ENCODE data around the gene TBC1D16. TPM values are rescaled to one million over a fixed set of nuclear protein-coding genes. Genes with fewer than 3 reads are reported as not detected.

TBC1D16 gene
- total and polyA plus RNA-seq, 2 donors (not counting 1 experiment from before 2014, with no cell fraction given), result 0.82 to 2.7 TPM

- WGBS (ENCODE audit: insufficient coverage), result 93% methylated on average over 20 of the region's 28 CpGs
- H3K9ac ChIP-seq (ENCODE audit: low read length), result no peak overlapping the region
- peaks cover 38 to 56% of the 10 kb centered on the region in 2 donors for H3K4me1 ChIP-seq (ENCODE audit: control insufficient read depth in 2 of 2, insufficient read depth in 2 of 2, low read length in 2 of 2)
- peaks cover 0 to 6% (median 0%) of the 10 kb centered on the region in 4 experiments for H3K27me3 ChIP-seq (replicated peaks in 1 of 4; ENCODE audit: control extremely low read depth in 1 of 4, control insufficient read depth in 3 of 4, insufficient read depth in 4 of 4, low read length in 3 of 4)
- no peak for DNase-seq
- intact Hi-C loops (cut with micrococcal nuclease), result no loop called here
- no peak overlapping the region for H3K27ac ChIP-seq (ENCODE audit: low read length in 2 of 2)
- H2AFZ ChIP-seq (ENCODE audit: insufficient read depth, low read depth, low read length, poor library complexity, severe bottlenecking), result no peak overlapping the region
- H3K9me3 ChIP-seq (ENCODE audit: control extremely low read depth in 1 of 3, control insufficient read depth in 2 of 3, insufficient read depth in 1 of 3, low read length in 2 of 3), result peaks cover 0 to 12% (median 0%) of the 10 kb centered on the region in 3 donors
- ChIA-PET CTCF (no interaction called here), POLR2A (interaction anchor here (1.4 kb wide), 1 partner anchor 52 kb away, joined by 4 read pairs; no protein-coding TSS in a partner anchor)
- no peak overlapping the region for H3K4me3 Mint-ChIP-seq
- H3K27ac Mint-ChIP-seq, result peak overlapping the region; percentile 26
- no peaks in the 10 kb centered on the region for H3K9me3 Mint-ChIP-seq (ENCODE audit: insufficient read depth)
- no peak overlapping the region for H3K4me2 ChIP-seq (replicated peaks; ENCODE audit: low read depth, low read length, poor library complexity, severe bottlenecking)
- H3K36me3 ChIP-seq (replicated peaks in 1 of 2; ENCODE audit: control extremely low read depth in 1 of 2, control insufficient read depth in 1 of 2, extremely low read depth in 1 of 2, insufficient read depth in 2 of 2, low read length in 1 of 2), result no peaks in the 10 kb centered on the region
- H3K4me3 ChIP-seq (ENCODE audit: control extremely low read depth in 1 of 5, extremely low read depth in 1 of 5, insufficient read depth in 1 of 5, low read depth in 2 of 5, low read length in 4 of 5), result no peak overlapping the region
- ATAC-seq (ENCODE audit: low read depth), result no peak
- H3K4me1 Mint-ChIP-seq, result peaks cover 55% of the 10 kb centered on the region
- H4K20me1 ChIP-seq (ENCODE audit: control insufficient read depth, insufficient read depth, low read length, poor library complexity, severe bottlenecking), result no peaks in the 10 kb centered on the region
- H3K27me3 Mint-ChIP-seq, result no peaks in the 10 kb centered on the region
- TF ChIP-seq EZH2 (IDR thresholded peaks at IDR 0.05; ENCODE audit: borderline replicate concordance, insufficient read depth, low read depth, low read length, poor library complexity, severe bottlenecking) (no peak), CTCF (IDR thresholded peaks at IDR 0.05) (no peak)
- no peaks in the 10 kb centered on the region for H3K79me2 ChIP-seq (ENCODE audit: control insufficient read depth, insufficient read depth, low read length)
Observed at GRCh38 chr17:79941088-79942010, 94.3 kb downstream of the TBC1D16 start.

Data from B cell (primary cell).